HG03460 (cell line): Measurements from ENCODE around the gene SENP5.

Experiments
- ATAC-seq: cut with Tn5 transposase; IDR thresholded peaks from one replicate; pipeline ENCODE4 v1.9.1; 2021; ENCODE audit not compliant: unreplicated experiment

The SENP5 gene

DNA sequence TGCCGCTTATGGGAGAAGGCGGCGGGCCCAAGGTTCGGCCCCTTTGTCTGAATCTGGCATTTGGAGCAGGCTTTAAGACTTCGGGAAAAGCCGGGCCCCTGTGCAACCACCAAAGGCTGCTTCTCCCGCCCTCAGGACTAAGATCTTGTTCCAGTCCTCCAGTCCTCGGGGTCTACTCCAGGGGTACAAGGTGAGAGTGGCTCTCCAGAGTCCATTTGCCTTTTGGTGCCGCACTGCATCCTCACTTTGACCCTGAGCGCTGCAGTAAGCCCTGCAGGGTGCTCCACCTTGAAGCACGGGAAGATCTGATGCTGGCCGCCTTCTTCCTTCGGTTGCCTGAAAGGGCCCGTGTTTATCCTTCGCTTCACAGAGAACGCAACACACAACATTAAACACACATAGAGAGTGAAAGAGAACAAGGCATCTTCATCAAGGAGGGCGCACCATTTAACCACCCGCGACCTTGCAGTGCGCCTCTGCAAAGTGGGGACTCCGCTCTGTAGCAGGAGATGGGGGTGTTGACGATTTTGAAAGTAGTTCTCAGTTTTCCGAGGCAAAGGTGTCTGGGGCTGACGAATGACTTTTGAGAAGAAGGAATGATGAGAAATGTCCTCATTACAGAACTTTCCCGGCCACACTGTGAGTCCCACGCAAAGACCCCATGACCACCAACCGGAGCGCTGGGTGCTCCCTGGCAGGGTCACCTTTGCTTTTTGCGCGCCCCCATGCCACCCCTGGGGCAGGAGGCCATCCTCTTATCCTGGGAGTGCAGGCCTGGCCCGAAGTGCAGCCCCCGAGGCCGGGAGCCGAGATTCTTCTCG is 99.9 kb downstream of the SENP5 start:
- ATAC-seq: no peak

- peak; percentile 60 for ATAC-seq
Measured at GRCh38 chr3:196968233-196969133, 100.8 kb downstream of the SENP5 start, which contains the start of gene PIGZ. PIGZ (minus strand) TSS chr3:196968833; CDS start chr3:196952031, 16,802 bp downstream.

DNA sequence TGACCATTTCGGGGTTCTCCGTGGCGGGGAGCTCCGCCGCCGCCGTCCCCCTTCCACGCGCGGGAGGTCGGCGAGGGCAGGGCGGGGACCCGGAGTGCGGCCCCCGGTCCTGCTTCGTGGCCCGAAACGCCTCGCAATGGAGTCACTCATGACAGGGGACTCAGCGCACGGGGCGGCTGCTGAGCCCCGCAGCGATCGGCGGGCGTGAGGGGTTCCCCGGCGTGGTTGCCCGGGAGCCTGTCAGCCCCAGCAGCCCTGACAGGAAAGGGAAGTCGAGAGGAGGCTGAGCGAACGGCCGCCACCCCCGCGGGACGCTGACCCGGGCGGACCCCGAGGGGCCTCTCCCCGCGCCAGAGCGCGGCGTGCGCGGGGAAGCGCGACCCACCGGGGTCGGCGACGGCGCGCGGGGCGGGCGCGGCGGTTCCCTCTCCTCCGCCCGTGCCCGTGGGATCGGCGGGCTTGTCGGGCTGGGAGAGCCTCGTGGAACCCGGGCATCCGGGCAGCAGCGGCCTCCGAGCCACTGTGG is 101.5 kb downstream of the SENP5 start:
- peak; percentile 48 for ATAC-seq

DNA sequence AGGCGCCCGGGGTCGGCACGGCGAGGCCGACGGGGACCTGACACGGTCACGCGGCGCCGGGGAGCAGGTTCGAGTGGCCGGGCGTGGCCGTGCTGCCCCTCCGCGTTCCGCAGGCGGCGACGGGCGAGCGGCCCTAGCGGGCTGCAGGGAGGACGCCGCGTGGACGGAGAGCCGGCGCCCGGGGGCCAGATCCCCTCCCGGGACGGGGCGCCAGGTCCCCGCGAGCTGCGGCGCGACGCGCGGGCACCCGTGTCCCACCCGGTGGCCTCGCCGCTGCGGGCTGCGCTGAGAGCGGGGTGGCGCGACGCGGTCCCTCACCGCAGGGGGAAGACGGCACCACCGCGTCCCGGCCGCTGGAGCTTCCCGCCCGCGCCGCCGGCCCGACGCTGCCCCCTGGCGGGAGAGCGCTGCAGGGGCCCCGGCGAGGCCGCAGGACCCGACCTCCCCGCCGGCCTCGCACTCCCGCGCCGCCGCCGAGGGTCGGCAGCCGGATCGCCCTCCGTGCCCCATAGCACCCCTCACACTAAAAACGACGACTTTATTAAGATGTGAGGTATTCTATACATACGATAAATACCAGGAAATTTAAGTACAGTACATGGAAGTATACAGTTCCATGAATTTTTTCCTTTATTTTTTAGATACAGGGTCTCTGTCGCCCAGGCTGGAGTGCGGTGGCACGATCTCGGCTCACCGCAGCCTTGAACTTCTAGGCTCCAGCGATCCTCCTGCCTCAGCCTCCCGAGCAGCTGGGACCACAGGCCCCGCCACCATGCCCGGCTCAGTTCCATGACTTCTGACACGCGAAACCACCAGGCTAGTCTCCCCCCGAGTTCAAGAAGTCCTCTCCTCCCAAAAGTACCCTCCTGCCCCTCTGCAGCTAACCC is 102.2 kb downstream of the SENP5 start:
- ATAC-seq: peak; percentile 48

DNA sequence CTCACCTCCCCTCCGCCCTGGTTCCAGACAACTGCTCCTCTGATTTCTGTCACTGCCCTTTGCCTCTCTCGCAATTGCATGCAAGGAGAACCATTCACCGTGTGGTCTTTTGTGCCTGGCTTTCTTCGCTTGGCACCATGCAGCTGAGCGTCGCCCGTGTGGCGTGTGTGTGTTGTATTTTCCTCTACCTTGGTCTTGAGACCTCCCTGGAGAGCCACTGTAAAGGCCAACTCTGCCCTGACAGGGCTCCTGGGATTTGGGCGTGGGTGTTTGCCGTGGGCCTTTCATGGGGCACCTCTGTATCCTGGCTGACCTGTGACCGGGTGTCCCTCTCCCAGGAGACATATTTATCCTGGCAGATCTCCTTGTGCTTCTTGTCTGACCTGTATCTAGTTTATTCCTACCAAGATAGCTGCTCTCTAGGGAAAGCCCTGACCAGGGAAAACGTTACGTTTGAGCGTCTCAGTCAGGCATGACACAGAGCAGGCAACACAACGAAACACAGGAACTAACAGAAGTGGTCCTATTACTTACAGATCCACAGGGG is 102.9 kb downstream of the SENP5 start:
- ATAC-seq: no peak

- ATAC-seq: no peak
Measured at GRCh38 chr3:196971094-196971698, 103.5 kb downstream of the SENP5 start.

DNA sequence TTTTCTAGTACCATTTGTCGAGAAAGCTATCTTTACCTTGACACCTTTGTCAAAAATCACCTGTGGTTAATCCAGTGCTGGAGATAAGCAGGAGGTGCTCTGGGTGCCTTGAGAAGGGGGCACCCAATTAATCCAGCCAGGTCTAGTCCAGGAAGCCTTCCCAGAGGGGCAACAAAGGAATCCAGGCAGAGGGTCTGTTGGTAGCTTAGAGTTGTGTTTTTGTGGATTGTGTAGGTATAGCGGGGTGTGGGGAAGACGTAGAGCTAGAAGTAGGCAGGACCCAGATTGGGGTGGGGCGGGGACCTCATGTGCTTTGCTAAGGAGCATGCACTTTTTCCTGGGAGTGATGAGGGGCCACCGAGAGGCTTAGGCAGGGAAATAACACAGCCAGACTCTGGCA is 106.9 kb downstream of the SENP5 start:
- no peak for ATAC-seq

DNA sequence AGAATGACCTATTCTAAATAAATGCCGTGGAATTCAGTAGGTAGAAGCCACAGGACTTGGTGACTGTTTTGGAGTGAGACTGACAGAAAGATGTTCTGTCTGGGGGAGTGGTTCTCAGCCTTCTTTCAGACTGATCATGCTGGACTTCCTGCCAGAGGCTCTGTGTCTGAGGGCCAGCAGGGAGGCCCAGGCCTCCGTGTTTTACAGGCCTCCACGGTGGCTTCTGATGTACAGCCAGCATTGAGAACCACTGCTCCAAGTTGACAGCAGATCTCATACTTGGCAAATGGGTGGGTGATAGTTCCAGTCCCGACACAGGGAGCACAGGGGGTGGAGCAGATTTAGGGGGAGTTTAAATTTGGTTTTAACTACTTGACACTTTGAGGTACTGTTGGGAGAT is 107.6 kb downstream of the SENP5 start:
- ATAC-seq: no peak

DNA sequence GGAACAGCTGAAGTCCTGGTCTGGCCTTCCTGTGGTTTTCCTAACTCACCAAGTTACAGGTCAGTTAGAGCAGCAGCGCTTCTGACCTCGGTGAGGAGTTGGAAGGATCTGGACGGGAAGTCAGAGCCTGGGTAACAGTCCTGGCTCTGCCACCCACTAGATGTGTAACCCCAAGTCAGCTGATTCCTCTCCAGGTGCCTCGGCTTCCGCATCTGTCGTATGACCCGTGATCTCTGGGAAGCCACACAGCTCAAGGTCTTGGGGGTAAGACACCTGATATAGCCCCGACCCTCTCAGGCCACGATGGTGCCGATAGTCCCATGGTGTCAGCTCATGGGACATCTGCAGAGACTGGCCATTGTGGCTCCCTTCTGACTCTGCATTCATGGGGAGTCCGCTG is 109.2 kb downstream of the SENP5 start:
- ATAC-seq: no peak

DNA sequence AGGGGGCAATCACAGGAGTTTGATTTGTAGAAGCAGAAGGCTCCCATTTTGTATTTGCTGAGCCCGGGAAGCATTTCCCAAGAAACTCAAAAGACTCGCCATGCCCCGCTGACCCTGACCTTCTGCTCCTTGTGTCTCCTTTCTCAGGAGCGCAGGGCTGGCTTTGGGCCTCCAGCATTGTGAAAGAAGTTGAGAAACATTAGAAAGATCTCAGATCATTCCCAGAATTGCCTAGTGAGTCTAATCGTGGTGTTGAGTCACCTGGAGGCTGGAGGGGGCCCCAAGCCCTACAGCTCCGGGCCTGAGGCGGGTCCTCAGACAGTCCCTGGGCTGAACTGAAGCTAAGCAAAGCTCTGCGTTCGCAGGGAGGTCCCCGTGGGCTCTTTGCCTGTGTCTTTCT is 111.8 kb downstream of the SENP5 start:
- no peak for ATAC-seq

DNA sequence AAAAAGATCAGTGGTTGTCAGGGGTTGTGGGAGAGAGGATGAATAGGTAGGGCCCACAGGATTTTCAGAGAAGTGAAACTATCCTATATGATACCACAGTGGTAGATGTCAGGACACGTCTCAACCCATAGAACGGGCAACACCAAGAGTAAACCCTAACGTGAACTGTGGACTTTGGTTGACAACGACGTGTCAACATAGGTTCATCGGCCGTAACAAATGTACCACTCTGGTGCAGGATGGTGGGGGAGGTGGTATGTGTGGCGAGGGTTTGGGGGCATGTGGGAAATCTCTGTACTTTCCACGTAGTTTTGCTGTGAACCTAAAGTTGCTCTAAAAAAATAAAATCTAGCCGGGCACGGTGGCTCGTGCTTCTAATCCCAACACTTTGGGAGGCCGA is 113.9 kb downstream of the SENP5 start:
- ATAC-seq: no peak

DNA sequence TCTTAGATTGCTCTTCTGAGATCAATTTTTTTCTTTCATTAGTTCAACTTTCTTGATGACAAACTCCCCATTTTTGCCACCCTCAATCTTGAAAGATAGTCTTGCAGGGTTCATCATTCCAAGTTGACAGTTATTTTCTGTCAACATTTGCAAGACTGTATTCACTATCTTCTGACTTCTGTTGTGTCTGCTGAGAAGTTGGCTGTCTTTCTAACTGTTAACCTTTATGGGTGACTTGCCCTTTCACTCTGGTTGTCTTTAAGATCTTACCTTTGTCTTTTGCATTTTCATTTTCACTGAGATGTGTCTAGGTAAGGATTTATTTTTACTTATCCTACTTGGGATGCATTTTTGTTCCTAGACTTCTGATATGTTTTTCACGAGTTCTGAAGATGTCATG is 115.5 kb downstream of the SENP5 start:
- no peak for ATAC-seq
